Stimulated activated CD8-positive, alpha-beta memory T cell treated with anti-CD3 and anti-CD28 coated beads, Interleukin-7, amount 100 ng/mL, for 24 hours (primary cell): ENCODE measurements around the gene C4orf36.

Experiments
- DNase-seq: peaks from one replicate; pipeline ENCODE4 v3.0.0-alpha.2; 2020; ENCODE audit warnings: low read depth

C4orf36 gene, protein sequence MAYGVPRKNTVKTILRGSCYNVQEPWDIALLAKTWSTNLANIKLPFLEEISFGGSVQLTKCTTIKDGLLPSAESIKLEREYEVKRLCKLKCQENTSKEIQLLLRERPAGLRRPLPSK

DNA sequence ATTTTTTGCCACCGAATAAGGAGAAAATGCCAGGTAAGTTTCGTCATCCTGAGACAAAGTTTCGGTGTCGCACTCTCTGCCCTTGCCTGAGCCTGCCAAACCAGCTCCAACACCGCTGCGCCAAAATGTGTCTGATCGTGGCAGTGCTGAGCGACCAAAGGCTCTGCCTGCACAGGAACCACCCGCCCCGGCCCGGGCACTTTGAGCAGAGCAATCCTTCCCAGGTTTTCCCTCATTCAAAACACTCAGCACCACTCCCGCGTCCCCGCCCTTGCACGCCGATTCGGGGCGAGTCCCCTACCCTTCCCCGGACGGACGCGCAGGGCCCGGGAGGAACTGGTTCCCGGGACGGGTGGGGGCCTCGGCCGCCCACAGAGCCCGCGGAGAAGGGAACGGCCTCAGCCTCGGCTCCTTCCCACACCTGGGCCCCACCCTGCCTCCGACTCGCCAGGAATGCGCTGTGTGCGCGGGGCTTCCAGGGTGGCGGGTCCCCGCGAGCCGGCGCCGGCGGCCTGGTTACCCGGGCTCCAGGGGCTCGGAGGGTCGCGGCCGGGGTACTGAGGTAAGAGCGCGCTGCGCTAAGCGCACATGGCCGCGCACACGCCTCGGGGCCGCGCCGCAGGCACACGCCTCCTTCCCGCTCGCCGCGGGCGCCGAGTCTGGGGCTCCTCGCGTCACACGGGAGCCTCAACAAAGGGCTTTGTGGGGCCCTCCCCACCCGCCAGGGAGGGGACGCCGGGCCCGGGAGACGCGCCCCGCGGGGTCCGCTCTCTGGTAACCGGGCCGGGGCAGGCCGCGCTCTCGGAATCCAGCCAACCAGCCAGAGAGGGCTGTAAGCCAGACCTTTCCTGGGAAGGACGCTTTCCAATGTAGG is at the start of gene C4orf36:
Gene C4orf36, minus strand, starts transcription at position 661 of the 874 bp plus-strand sequence. CDS start 902 bp downstream, outside the sequence.
- DNase-seq: no peak

DNA sequence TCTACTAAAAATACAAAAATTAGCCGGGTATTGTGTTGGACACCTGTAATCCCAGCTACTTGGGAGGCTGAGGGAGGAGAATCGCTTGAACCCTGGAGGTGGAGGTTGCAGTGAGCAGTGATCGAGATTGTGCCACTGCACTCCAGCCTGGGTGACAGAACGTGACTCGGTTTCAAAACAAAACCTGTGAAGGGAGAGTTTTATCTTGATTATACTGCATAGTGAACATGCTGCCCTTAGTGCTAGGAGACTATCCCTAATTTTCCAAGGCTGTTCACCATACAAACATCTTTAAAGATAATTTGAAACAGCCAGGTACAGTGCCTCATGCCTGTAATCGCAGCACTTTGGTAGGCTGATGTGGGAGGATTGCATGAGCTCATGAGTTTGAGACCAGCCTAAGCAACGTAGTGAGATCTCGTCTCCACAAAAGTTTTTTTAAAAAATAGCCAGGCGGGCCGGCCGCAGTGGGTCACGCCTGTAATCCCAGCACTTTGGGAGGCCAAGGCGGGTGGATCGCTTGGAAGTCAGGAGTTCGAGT is 48.8 kb upstream of the C4orf36 start:
- no peak for DNase-seq

DNA sequence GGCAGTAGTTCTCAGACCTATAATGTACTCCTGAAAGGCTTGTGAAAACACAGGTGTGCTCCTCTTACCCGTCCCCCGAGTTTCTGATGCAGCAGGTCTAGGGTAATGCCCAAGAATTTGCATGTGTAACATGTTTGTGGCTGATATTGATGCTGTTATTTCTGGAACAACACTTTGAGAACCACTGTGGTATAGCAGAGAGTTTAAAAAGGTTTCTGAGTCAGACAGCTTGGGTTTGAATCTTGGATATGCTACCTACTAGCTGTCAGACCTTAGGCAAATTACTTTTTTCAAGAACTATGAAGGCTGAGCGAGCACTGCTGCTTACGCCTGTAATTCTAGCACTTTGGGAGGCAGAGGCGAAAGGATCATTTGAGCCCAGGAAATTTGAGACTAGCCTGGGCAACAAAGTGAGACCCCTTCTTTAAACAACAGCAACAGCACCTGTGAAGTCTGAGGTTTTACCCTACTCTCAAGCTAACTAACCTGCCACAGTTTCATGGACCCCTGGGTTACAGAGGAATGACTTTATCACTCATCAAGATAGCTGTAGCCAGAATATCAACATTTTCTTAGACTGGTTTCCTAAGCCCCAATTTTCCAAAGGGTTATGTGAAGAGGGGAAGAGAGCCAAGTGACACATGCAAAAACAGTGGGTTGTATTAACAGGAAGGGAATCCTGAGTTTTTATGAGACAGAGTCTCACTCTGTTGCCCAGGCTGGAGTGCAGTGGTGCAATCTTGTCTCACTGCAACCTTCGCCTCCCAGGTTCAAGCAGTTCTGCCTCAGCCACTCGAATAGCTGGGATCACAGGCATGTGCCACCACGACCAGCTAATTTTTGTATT is 47.7 kb upstream of the C4orf36 start:
- DNase-seq: no peak

DNA sequence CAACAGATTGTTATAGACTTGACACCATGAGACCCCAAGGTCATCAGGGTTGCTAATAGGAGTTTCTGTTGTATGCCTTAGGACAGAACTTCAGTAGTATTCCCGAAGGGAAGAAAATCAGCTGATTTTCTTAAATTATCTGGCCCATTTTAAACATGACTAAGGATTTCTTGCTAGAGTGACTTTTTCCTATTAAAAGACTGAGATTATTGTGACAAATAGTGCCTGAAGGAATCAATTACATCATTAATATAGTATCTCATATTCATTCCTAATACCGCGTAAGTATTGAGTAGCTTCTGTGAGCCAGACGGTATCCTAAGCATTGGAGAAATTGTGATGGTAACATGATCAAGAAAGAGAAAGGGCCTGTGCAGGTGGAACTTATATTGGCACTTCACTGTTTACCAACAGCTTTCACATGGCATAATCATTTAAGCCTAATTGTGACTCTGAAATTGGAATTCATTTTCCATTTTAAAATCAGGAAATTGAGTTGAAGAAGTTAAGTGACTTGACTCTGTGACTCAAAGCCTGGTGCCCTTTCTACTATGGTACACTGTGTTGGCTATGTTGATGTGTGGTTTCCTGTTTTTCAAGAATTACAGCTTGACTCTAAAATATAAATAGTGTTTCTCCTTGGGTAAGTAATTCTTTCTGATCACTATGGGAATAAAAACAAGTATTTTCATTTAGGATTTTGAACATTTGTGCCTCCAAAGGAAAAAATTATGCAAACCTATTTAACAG is 46.7 kb upstream of the C4orf36 start:
- no peak for DNase-seq

DNA sequence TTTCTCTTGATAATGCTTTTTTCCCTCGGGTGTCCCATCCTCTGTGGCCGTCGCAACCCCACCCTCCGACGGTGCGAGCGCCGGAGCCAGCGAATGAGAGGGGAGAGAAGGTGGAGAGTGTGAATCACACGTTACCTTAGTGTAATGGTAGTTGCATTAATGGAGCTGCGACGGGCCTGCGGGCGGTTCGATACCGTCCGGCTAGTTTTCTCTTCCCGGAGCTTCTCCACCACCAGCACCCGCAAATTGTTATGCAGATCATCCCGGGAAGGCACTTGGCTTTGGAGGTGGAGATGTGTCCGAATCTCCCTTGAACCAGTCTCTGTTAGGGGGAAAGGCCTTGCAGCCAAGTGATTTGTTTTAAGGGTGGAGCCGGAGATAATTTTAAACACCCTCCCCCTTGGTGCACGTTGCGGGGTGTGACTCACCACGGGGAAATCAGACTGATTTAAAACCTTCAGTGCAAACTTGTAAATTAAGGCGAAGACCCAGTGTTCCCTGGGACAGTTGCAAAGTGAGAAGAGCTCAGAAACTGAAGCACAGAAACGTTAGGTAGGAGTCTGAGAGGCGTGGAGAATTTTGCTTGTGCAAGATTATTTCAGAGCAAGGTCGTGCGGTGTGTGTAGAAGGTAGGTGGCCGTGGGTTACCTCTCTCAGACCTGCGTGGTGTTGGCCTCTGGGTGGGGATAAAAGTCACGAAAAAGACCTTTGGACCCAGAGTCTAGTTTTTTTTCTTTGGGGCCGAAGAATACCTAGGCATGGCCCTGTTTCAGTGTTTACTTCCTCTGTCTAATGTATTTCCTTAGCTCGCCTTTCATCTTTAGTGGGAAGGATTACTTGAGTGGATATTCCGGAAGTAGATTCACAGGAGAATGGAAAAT is 43.9 kb upstream of the C4orf36 start:
- DNase-seq: peak; percentile 50

DNA sequence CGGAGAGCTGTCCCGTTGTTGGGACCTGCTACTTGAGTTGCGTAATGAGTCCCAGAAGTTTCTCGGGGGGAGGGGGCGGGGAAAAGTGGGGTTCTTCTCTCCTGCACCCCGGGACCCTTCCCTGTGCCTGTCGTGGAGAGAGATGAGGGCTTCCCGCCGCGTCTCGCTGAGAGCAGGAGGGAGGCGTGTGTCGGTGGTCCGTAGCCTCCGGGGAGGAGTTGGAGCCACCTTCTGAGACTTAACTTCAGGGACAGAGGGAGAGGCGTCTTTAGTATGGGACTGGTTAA is 43.3 kb upstream of the C4orf36 start:
- DNase-seq: no peak

DNA sequence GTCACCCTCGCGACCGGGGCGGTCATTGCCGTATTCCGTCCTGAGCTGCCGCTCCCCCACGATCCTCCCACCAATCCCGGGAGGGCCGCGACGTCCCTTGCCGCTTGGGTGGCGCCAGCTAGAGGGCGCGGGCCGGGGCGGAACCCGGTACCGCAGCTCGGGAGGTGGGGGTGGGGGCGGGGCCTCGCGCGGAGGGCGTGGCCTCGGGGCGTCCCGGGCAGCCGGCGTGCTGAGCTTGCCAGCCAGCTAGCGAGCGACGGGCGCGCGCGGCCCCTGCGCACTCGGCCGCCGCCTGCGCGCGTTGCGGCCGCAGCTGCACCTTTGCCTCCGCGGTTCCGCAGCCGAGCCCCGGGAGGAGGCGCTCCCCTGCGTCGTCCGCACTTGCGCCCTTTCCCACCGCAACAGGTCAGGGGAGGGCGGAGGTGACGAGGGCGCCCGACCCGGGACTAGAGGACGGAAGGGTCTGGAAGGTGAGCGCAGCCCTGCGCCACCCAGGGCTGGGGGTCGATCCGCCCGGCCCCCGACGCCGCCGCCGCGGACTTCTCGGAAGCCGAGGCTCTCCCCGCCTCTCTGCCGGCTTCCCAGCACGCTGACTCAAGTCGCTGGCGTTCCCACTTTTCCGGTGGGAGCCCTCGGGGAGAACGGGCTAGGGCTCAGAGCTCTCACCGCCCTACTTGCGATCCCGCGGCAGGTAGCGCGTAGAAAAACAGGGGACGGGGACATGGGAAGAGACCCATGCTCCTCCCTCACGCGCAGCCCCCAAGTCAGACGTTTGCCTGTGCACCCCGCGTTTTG is 42.7 kb upstream of the C4orf36 start, which contains the start of gene AFF1:
Gene AFF1, plus strand, starts transcription at position 241 of the 795 bp plus-strand sequence. CDS start 13,523 bp downstream, outside the sequence.
- DNase-seq: peak; percentile 75

DNA sequence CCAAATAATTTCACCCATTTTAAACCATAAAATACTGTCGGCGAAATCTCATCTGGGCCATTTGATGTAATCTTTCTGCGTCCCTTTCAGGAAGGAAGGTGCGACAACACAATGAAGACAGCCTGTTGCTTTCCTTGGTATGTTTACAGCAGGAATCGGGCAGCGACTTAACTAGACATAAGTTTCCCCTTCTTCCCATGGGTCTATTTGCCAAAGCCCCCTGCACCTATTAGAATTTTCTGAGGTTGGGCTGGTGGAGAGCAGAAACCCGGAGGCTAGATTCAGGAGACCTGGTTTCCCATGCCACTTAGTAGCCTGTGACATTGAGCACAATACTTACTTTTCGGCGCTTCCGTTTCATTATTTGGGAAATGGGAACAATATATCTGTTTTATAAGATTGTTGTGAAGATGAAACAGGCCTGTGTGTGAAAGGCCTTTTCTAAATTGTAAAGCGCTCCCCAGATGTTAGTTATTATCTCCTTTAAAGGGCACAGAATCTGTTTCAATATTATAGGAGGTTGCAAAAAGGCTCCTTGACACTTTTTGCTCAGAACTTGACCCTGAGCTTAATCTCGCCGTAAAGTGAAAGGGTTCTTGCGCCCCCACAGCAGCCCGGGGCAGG is 42.0 kb upstream of the C4orf36 start:
- no peak for DNase-seq

DNA sequence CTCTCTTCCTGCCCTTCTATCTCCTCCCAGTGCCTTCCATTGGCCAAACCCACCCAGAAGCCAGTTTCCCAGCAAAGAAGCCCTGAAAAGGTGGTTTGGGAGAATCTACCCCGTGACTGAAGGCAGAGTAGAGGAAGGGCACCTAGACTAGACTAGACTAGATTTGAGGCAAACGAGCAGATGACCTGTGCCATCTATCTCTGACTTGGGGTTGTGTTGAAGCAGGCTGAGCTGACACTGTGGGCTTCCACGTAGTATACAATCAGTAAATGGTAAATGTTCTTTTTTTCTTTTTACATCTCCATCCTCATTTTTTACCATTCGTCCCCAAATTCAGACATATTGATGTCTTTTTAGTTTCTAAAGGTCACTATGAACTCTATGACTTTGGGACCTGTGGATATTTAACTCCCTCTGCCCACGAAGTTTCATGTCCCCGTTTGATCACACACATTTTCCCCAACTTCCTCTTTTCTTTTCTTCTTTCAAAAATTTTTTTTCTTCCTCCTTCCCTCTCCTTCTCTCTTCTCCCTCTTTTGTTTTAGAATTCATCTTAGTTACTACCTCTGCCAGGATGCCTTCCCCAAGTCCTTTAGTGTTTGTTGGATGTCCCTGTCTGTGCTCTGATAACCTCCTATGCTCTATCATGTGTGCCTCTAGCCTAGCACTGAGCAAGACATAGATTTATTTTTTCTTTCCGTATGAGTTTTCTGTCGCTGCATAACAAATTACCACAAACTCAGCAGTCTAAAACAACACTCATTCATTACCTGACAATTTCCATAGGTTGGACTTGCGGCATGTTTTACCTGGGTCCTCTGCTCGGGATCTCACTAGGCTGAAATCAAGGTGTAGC is 36.4 kb upstream of the C4orf36 start:
- no peak for DNase-seq

DNA sequence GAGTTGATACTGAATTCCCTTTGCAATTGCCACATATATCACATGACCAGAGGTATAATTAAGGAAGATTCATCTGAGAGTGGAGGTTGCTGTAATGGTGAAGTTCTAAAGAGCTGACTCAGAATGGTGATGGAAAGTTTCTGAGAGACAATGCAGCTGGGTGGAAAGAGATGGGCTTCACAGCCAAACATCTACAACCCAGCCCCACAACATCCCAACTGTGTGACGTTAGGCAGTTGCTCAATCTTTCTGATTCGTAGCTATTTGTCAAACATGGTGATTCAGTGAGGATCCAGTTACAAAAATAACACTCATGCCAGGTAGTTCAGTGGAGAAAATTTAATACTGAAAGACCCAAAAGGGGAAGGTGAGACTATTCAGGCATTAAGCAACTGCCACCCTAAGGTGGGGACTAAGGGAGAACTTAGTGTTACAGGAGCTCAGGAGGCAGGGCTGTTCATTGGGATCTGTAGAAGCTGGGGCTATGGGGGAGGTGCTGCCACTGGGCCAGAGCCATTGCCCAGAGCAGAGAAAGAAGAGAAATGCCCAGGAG is 35.7 kb upstream of the C4orf36 start:
- no peak for DNase-seq

DNA sequence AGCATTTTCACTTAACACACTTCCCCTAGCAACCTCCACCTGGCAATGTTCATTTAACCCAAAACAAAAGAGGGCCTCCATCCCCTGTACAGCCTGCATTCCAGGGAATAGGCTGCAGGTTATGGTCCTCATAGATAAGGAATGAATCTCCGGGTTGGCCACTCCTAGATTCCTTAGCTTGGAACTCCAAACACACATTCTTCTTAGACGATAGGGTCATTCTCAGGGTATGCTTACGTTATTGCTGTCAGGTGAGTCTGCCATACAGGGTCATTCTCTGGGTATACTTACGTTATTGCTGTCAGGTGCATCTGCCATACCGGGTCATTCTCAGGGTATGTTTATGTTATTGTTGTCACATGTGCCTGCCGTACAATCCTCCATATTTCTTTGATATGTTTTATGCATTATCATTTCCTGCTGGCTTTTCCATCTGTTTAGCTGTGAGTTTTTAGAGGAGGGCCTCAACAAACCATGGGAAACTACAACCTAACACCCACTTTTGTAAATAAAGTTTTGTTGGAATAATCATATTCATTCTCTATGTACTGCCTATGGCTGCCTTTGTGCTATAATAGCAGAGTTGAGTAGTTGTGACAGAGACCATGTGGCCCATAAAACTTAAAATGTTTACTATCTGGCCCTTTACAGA is 34.3 kb upstream of the C4orf36 start:
- no peak for DNase-seq

DNA sequence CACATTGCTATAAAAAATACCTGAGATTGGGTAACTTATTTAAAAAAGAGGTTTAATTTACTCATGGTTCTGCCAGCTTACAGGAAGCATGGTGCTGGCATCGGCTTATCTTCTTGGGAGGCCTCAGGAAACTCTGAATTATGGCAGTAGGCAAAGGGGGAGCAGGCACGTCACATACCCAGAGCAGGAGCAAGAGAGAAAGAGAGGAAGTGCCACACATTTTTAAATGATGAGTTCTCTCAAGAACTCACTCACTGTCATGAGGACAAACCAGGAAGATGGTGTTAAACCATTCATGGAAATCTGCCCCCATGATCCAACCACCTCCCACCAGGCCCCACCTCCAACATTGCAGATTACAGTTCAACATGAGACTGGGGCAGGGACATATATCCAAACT is 32.6 kb upstream of the C4orf36 start:
- DNase-seq: no peak

DNA sequence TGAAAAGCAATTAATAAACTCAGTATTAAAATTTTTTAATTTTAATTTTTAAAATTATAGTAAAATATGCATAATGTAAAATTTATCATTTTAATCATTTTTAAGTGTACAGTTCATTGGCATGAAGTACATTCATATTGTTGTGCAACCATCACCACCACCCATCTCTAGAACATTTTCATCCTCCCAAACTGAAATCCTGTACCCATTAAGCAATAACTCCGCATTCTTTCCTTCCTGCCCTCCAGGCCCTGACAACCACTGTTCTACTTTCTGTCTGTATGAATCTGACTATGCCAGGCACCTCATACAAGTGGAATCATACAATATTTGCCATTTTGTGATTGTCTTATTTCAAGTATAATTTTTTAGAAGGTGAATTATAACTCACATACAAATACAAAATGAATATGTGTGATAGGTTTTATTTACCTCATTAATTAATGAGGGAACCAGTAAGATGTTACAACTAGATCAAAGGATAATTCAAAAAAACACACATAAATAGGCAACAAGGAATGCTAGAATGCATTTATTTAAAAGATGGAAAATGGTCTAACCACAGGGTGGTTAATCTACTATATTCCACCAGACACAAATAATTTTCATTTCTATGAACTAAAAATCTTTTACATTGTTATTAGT is 29.5 kb upstream of the C4orf36 start:
- DNase-seq: no peak

DNA sequence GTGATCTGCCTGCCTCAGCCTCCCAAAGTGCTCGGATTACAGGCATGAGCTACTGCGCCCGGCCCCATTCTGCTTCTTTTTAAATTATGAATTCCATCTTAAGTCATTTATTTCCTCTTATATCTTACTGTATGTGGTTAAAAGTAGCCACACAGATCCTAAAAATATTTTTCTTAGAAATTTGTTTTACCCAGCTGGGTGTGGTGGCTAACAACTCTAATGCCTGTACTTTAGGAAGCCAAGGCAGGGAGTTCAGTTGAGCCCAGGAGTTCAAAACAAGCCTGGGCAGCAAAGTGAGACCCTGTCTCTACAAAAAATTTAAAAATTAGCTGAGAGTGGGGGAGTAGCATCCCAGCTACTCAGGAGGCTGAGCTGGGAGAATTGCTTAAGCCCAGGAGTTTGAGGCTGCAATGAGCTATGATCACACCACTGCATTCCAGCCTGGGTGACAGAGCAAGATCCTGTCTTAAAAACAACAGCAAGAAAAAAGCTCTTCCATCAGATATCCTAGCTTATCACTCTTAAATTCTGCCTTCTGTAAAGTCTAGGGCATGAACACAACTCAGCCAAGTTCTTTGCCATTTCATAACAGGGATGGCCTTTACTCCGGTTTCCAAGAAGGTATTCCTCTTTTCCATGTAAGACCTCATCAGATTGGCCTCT is 27.5 kb upstream of the C4orf36 start:
- DNase-seq: no peak

DNA sequence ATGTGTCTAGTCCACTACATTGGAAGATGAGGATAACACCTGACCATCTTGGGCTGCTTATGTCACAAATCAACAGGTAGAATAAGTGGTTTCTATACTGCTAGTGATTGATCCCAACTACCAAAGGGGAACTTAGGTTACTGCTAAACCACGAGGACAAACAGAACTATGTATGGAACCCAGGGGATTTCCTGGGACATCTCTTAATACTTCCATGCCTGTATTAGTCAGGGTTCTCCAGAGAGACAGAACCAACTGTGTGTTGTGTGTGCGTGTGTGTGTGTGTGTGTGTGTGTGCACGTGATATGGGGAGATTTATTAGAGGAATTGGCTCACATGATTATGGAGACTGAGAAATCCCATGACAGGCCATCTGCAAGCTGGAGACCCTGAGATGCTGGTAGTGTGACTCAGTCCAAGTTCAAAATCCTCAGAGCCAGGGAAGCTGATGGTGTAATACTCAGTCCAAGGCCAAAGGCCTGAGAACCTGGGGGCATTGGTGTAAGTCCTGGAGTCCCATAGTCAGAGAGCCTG is 26.4 kb upstream of the C4orf36 start:
- no peak for DNase-seq
